GM19043 (cell line): Measurements from ENCODE around the gene C1QL4.
"Not testable (repeated sequence)": the region's sequence is repeated elsewhere in the genome, so short reads cannot be mapped to it uniquely, and the experiment has no call there.

Experiments used
- ATAC-seq: cut with Tn5 transposase; IDR thresholded peaks from one replicate; pipeline ENCODE4 v1.9.1; 2021; ENCODE audit warnings: low read depth; ENCODE audit not compliant: unreplicated experiment

Gene C1QL4

GRCh38 chr12:49283541-49284429 is 53.2 kb downstream of the C1QL4 start:
- no peak for ATAC-seq

GRCh38 chr12:49282740-49283375 is 54.1 kb downstream of the C1QL4 start:
- not testable (repeated sequence) for ATAC-seq
